OCI-LY3 (cell line): ENCODE measurements around the gene CCDC69.

ENCODE experiments used
- CTCF ChIP-seq: fragments of 200-600, 300-600 bp; sonication (generic); IDR thresholded peaks from 2 replicates; pipeline ENCODE4 v1.5.1; 2014; ENCODE audit warnings: antibody characterized with exemption, low read length, low read depth
- EZH2phosphoT487 ChIP-seq: fragments of 200-600 bp; shearing (Covaris generic); IDR thresholded peaks from 2 replicates; pipeline ENCODE4 v1.6.1; 2018; ENCODE audit warnings: antibody characterized with exemption, mixed run types, low read depth

- TF ChIP-seq CTCF (no peak), EZH2phosphoT487 (no peak)
These were observed 15.4 kb downstream of the CCDC69 start for GRCh38 chr5:151208481-151208914.
